BE2C (cell line): ENCODE measurements around the gene LMOD3.

Experiments used
- DNase-seq: peaks from one replicate; pipeline ENCODE4 v3.0.0-alpha.2; 2020
- H3K27me3 ChIP-seq: fragments of 250-450 bp; sonication (Bioruptor Pico); 2 replicates; pipeline ENCODE4 v1.5.1; 2020; ENCODE audit warnings: mild to moderate bottlenecking
- H3K36me3 ChIP-seq: fragments of 250-450 bp; sonication (Bioruptor Pico); 2 replicates; pipeline ENCODE4 v1.5.1; 2020; ENCODE audit warnings: mild to moderate bottlenecking
- H3K4me1 ChIP-seq: fragments of 250-450 bp; sonication (Bioruptor Pico); 2 replicates; pipeline ENCODE4 v1.5.1; 2020
- H3K4me3 ChIP-seq: 2 replicates; pipeline ENCODE4 v1.5.1; 2011; ENCODE audit warnings: low read depth, low read length
- H3K9me3 ChIP-seq: fragments of 250-450 bp; sonication (Bioruptor Pico); 2 replicates; pipeline ENCODE4 v1.5.1; 2020
- TF ChIP-seq, protein P1 (sequence below): IDR thresholded peaks from 2 replicates; pipeline ENCODE4 v1.5.1; 2012; ENCODE audit warnings: mild to moderate bottlenecking, low read depth, low read length

LMOD3 gene

DNA sequence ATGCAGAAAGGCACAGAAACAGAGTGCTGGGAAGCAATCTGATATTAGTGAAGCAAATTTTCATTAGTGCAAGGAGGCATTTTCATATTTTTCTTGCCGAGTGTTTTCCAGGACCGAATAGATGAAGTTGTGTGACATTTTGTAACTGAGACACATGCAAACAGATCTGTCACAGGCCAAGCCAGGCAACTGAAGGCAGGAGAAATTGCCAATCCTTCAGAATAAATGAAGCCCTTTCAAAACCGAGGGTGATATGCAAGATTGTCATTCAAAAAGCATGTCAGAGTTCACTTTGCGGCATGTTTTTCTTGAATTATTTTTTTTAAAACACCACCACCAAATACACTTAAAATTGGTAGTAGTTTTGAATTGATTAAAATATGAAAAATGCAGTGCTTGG lies 6.2 kb downstream of the LMOD3 start:
- DNase-seq = no peak
- no peaks in the 10 kb centered on the region for H3K27me3 ChIP-seq
- H3K9me3 ChIP-seq = no peaks in the 10 kb centered on the region
- H3K4me3 ChIP-seq = no peak overlapping the region
- H3K36me3 ChIP-seq = no peaks in the 10 kb centered on the region
- TF ChIP-seq, protein P1, sequence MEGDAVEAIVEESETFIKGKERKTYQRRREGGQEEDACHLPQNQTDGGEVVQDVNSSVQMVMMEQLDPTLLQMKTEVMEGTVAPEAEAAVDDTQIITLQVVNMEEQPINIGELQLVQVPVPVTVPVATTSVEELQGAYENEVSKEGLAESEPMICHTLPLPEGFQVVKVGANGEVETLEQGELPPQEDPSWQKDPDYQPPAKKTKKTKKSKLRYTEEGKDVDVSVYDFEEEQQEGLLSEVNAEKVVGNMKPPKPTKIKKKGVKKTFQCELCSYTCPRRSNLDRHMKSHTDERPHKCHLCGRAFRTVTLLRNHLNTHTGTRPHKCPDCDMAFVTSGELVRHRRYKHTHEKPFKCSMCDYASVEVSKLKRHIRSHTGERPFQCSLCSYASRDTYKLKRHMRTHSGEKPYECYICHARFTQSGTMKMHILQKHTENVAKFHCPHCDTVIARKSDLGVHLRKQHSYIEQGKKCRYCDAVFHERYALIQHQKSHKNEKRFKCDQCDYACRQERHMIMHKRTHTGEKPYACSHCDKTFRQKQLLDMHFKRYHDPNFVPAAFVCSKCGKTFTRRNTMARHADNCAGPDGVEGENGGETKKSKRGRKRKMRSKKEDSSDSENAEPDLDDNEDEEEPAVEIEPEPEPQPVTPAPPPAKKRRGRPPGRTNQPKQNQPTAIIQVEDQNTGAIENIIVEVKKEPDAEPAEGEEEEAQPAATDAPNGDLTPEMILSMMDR = no peak
- H3K4me1 ChIP-seq = peaks cover 10% of the 10 kb centered on the region

DNA sequence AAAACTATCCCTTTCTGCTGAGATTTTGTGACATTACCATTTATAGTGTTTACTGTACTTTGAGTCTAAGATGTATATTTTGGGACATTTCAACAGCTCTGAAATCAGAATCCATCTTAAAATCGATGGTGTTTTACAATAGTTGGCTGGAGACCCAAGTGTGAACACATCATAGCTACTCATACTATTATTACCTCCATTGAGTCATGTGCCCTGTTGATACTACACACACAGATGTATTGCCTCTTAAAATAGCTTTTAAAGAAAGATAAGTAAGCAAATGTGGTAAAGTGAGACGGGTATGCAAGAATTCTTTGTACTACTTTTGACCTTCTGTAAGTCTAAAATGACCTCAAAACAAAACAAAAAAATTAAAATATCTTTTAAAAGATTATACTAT lies 6.7 kb downstream of the LMOD3 start:
- Histone ChIP-seq H3K36me3 (no peaks in the 10 kb centered on the region), H3K4me1 (peaks cover 10% of the 10 kb centered on the region), H3K27me3 (no peaks in the 10 kb centered on the region), H3K4me3 (no peak overlapping the region), H3K9me3 (no peaks in the 10 kb centered on the region)
- TF ChIP-seq, protein P1 = no peak
- DNase-seq = no peak

DNA sequence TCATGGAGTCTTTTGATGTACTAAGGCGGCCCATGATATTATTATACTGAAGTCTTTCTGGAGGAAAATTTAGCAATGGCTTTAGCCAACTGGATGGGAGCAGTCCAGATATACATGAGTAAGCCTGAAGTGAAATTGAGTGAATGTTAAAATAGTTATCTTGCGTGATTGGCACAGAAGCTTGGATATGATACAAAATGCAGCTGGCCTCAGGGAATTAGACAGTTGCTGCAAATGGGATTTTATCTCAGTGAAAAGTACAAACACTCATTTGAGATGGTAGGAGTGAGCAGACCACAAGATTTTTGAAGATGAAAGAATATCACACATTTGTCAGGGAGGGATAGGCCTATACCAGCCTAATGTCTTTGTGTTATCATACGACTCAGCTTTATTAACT lies 8.9 kb downstream of the LMOD3 start:
- Histone ChIP-seq H3K4me3 (no peak overlapping the region), H3K4me1 (peaks cover 10% of the 10 kb centered on the region), H3K27me3 (no peaks in the 10 kb centered on the region), H3K36me3 (no peaks in the 10 kb centered on the region), H3K9me3 (no peaks in the 10 kb centered on the region)
- DNase-seq = peak; percentile 10
- TF ChIP-seq, protein P1 = no peak

DNA sequence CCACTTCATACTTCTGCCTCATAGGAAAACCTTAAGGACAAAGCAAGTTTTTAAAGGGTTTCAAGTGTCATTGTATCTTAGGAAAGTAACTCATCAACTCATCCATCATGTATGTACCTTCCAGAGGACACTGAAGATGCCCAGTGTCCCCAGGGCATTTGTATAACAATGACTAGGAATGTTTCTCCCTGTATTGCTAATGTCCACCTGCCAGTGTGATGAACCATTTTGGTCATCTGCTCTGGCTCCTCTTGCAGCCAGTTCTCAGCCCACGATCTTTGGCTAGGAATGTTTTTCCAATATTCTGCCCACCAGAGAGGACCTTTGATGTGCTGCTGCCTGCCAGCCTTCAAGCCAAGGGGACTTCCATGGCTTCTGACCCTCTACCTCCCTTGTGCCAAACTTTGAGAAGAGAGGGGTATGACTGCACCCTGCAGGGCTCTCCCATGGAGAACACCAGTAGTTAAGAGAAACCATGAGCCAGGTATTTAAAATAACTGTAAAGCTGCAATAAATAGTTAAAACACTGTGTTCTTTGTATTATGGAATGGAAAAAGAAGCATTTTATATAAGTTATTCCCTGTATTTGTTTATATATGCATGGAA lies 11.4 kb downstream of the LMOD3 start:
- DNase-seq = no peak
- Histone ChIP-seq H3K9me3 (no peaks in the 10 kb centered on the region), H3K4me3 (no peak overlapping the region), H3K36me3 (no peaks in the 10 kb centered on the region), H3K27me3 (no peaks in the 10 kb centered on the region), H3K4me1 (peaks cover 10% of the 10 kb centered on the region)
- TF ChIP-seq, protein P1 = no peak

DNA sequence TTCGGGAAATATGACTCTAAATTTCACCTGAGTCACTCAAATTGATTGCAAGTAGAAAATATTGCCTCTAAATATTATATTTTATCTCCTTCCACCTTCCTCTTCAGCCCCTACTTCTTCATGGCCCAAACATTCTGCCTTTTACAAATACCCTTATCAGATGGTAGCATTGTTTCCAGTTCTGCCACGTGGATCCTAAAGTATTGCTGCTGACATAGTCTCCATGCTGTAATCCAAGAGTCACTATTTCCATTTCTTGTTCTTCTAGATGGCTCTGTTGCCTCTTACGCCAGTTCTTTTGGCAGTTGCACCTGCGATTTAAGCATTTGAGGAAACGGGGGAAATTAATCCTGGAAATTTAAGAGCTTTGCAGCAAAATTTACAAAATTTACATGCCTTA lies 13.6 kb downstream of the LMOD3 start:
- Histone ChIP-seq H3K4me3 (no peak overlapping the region), H3K36me3 (peaks cover 16% of the 10 kb centered on the region), H3K4me1 (peaks cover 10% of the 10 kb centered on the region), H3K9me3 (no peaks in the 10 kb centered on the region), H3K27me3 (no peaks in the 10 kb centered on the region)
- TF ChIP-seq, protein P1 = no peak
- no peak for DNase-seq

DNA sequence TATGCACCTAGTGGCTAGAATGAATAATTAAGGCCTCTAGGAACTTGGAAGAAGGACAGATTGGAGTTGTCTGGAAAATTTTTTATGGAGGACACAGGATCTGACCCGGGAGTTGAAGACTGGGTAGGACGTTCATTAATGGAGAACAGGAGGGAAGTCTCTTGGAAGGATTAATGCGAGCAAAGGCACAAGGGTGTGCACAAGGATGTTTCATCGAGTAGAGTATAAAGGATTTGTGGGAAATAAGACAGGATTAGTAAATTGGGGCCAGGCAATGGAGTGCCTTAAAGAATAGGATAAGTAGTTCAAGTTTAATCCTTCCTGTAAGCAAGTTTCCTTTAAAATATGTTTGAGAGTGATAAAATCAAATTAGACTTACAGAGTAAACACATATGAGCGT lies 14.6 kb downstream of the LMOD3 start:
- H3K36me3 ChIP-seq = peaks cover 18% of the 10 kb centered on the region
- H3K4me1 ChIP-seq = no peaks in the 10 kb centered on the region; the same call in 1 of the 2 replicates
- no peak overlapping the region for H3K4me3 ChIP-seq
- TF ChIP-seq, protein P1 = no peak
- no peaks in the 10 kb centered on the region for H3K9me3 ChIP-seq
- DNase-seq = no peak
- no peaks in the 10 kb centered on the region for H3K27me3 ChIP-seq
